ENCODE results near the gene CRYBG3.
A peak's percentile ranks its signal among the peaks of the same experiment; 100 is the strongest.

GRCh38 chr3:97793420-97794019 lies 28.3 kb upstream of the CRYBG3 start:
- TF ChIP-seq CTCF (IDR thresholded peaks at IDR 0.05) (peak; percentile 84), ZFX (IDR thresholded peaks at IDR 0.05; ENCODE audit: borderline replicate concordance) (no peak)
